Left ventricle myocardium inferior (tissue), 1 donor: ENCODE data around the gene TMEM255B. TPM values are rescaled to one million over a fixed set of nuclear protein-coding genes. Genes with fewer than 3 reads are reported as not detected.

Experiments used
- DNase-seq: peaks from one replicate; pipeline ENCODE4 v3.0.0-alpha.2; 2020
- H3K27ac ChIP-seq: fragments of 200-600 bp; replicated peaks from 2 replicates; pipeline ENCODE4 v1.8.0; 2021
- H3K27me3 ChIP-seq: fragments of 200-600 bp; 2 replicates; pipeline ENCODE4 v1.8.0; 2021; ENCODE audit warnings: low read depth
- H3K36me3 ChIP-seq: fragments of 200-600 bp; 2 replicates; pipeline ENCODE4 v1.8.0; 2021
- H3K4me1 ChIP-seq: fragments of 200-600 bp; 2 replicates; pipeline ENCODE4 v1.8.0; 2021
- H3K4me3 ChIP-seq: fragments of 200-600 bp; 2 replicates; pipeline ENCODE4 v1.8.0; 2021; ENCODE audit warnings: mild to moderate bottlenecking, moderate library complexity
- H3K9me3 ChIP-seq: fragments of 200-600 bp; replicated peaks from 2 replicates; pipeline ENCODE4 v1.8.0; 2021
- CTCF ChIP-seq: fragments of 200-600 bp; IDR thresholded peaks from 2 replicates; pipeline ENCODE4 v1.8.0; 2021; ENCODE audit warnings: antibody characterized with exemption, mild to moderate bottlenecking, borderline replicate concordance
- intact Hi-C: fragments of 100-400 bp; cut with micrococcal nuclease; formaldehyde crosslinking; loops from one replicate; pipeline ENCODE4 v1.11.0; 2022
- total RNA-seq: library from RNA; stranded (reverse); fragmentation: NEBNext Ultra II Directional; extraction: Animal tissue kit (Norgen Biotek cat#: 25700); gene quantifications from one replicate; pipeline ENCODE4 v1.2.1, GENCODE V29; 2021
- donor health status: DM: no; HTN: yes; CAD: no; lungs with severe emphysema.

The TMEM255B gene
- total RNA-seq, 1 donor from 2014 or later, result 7.7 TPM

GRCh38 chr13:113860051-113860664 is 101.1 kb downstream of the TMEM255B start:
- Histone ChIP-seq H3K36me3 (peaks cover 21% of the 10 kb centered on the region), H3K9me3 (no peaks in the 10 kb centered on the region), H3K4me3 (no peak overlapping the region), H3K27ac (peak overlapping the region; percentile 99), H3K4me1 (peaks cover 86% of the 10 kb centered on the region), H3K27me3 (no peaks in the 10 kb centered on the region)
- no peak for TF ChIP-seq CTCF
- intact Hi-C loops, result no loop called here
- DNase-seq, result no peak

- no peak for DNase-seq
- Histone ChIP-seq H3K36me3 (peaks cover 21% of the 10 kb centered on the region), H3K9me3 (no peaks in the 10 kb centered on the region), H3K4me1 (peaks cover 79% of the 10 kb centered on the region), H3K4me3 (peak overlapping the region; percentile 97), H3K27ac (peak overlapping the region; percentile 99), H3K27me3 (no peaks in the 10 kb centered on the region)
- intact Hi-C loops, result no loop called here
- TF ChIP-seq CTCF, result no peak
These were observed 101.8 kb downstream of the TMEM255B start for GRCh38 chr13:113860665-113861432.

- Histone ChIP-seq H3K9me3 (no peaks in the 10 kb centered on the region), H3K27me3 (no peaks in the 10 kb centered on the region), H3K4me1 (peaks cover 72% of the 10 kb centered on the region), H3K36me3 (peaks cover 21% of the 10 kb centered on the region), H3K27ac (peak overlapping the region; percentile 99), H3K4me3 (peak overlapping the region; percentile 97)
- DNase-seq, result no peak
- no peak for TF ChIP-seq CTCF
- intact Hi-C loops, result no loop called here
These were observed 102.5 kb downstream of the TMEM255B start for GRCh38 chr13:113861433-113862030.

GRCh38 chr13:113862191-113862930 is 103.3 kb downstream of the TMEM255B start:
- H3K9me3 ChIP-seq, result no peaks in the 10 kb centered on the region
- peak overlapping the region; percentile 97 for H3K4me3 ChIP-seq
- no peak for DNase-seq
- H3K36me3 ChIP-seq, result peaks cover 21% of the 10 kb centered on the region
- H3K27ac ChIP-seq, result peak overlapping the region; percentile 99
- H3K27me3 ChIP-seq, result no peaks in the 10 kb centered on the region
- TF ChIP-seq CTCF, result no peak
- H3K4me1 ChIP-seq, result peaks cover 64% of the 10 kb centered on the region
- intact Hi-C loops, result no loop called here

GRCh38 chr13:113862931-113863523 is 104.0 kb downstream of the TMEM255B start:
- no peak for TF ChIP-seq CTCF
- Histone ChIP-seq H3K27ac (peak overlapping the region; percentile 99), H3K9me3 (no peaks in the 10 kb centered on the region), H3K36me3 (peaks cover 20% of the 10 kb centered on the region), H3K4me1 (peaks cover 61% of the 10 kb centered on the region), H3K27me3 (no peaks in the 10 kb centered on the region), H3K4me3 (peak overlapping the region; percentile 97)
- intact Hi-C loops, result no loop called here
- peak; percentile 68 for DNase-seq
